Measurements from ENCODE around the gene CCR5AS.

- TF ChIP-seq, protein P1, sequence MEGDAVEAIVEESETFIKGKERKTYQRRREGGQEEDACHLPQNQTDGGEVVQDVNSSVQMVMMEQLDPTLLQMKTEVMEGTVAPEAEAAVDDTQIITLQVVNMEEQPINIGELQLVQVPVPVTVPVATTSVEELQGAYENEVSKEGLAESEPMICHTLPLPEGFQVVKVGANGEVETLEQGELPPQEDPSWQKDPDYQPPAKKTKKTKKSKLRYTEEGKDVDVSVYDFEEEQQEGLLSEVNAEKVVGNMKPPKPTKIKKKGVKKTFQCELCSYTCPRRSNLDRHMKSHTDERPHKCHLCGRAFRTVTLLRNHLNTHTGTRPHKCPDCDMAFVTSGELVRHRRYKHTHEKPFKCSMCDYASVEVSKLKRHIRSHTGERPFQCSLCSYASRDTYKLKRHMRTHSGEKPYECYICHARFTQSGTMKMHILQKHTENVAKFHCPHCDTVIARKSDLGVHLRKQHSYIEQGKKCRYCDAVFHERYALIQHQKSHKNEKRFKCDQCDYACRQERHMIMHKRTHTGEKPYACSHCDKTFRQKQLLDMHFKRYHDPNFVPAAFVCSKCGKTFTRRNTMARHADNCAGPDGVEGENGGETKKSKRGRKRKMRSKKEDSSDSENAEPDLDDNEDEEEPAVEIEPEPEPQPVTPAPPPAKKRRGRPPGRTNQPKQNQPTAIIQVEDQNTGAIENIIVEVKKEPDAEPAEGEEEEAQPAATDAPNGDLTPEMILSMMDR (IDR thresholded peaks at IDR 0.05), result no peak
- no peak for TF ChIP-seq POLR2A (IDR thresholded peaks at IDR 0.05)
Observed at GRCh38 chr3:46350262-46350565, 56.7 kb downstream of the CCR5AS start.
